HG02678 (cell line): Measurements from ENCODE around the gene EXOC2.
A peak's percentile ranks its signal among the peaks of the same experiment; 100 is the strongest.
"Not testable (repeated sequence)": the region's sequence is repeated elsewhere in the genome, so short reads cannot be mapped to it uniquely, and the experiment has no call there.

Source experiments
- ATAC-seq: cut with Tn5 transposase; IDR thresholded peaks from one replicate; pipeline ENCODE4 v1.9.1; 2021; ENCODE audit warnings: mild to moderate bottlenecking, moderate library complexity; ENCODE audit not compliant: unreplicated experiment

EXOC2 gene

GRCh38 chr6:641225-641985 is 51.5 kb downstream of the EXOC2 start:
- ATAC-seq, result no peak

DNA sequence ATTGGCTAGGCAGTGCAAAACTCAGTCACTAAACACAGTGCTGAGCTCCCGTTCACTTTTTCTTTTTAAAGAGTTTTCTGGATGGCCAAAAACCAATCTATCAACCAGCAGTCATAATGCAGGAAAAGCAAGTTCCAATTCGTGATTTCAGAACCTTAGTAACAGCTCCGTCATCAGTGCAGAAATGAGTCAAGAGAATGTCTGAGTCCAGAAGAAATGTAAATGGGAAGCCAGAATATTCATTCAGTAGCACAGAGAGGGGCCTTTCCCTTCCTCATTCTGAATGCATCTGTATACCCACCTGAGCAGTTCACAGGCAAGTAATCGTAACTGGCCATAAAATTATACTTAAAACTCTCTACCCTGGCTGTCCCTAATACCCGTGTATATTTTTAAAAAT is 56.5 kb downstream of the EXOC2 start:
- ATAC-seq, result no peak

DNA sequence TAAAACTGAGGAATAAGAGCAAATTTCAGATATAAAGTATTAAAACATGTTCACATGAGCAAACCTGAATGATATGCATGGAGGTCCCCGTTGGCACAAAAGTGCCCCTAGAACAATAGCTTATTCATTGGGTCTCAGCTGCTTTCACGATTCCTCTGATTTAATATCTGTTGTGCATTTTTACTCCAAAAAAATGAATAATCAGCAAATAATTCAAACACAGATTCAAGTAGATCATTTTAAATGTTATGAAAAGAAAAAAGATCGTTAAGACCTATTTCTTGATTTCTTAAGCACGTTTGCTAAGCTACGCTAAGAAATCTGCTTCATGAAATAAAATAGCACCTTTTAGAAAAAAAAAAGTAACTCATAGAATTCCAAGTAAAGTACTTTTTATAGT is 57.7 kb downstream of the EXOC2 start:
- ATAC-seq, result no peak

- no peak for ATAC-seq
Observed at GRCh38 chr6:633611-634010, 59.3 kb downstream of the EXOC2 start.

GRCh38 chr6:628766-629165 is 64.2 kb downstream of the EXOC2 start:
- no peak for ATAC-seq

DNA sequence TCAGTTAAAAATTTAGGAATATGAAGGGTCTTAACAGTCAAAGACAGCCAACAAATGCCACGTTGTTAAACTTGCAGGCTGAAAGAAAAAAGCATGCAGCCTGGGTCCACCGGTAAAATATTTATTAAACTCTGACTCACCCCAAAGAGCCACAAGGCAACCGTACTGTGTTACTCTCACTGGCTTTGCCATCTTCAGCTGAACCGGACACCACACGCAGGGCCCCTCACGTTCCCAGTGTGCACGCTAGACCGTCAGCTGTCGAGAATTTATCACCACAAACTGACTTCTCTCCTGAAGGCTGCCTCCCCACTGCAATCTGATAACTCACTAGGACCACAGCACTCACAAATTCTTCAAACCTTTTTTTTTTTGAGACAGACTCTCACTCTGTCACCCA is 66.7 kb downstream of the EXOC2 start:
- no peak for ATAC-seq

- no peak for ATAC-seq
Observed at GRCh38 chr6:624979-625378, 68.0 kb downstream of the EXOC2 start.

- ATAC-seq, result no peak
Observed at GRCh38 chr6:622462-622861, 70.5 kb downstream of the EXOC2 start.

DNA sequence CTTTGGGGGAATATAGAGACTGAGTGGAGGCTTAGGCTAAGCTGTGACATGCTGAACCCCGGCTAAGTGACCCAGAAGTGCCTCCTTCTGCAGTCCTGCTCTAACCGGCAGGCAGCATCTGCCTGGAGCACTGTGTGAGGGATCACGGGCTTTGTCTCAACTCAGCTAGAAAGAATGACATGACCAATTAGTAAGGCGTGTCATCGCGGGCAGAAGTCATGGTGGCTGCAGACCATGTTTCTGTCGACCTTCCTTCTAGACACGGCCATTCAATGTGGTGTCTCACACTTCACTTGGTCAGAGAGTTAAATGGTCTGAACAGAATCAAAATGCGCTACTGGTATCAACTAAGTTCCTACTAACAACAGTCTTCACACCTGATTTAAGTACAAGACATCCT is 71.0 kb downstream of the EXOC2 start:
- ATAC-seq, result no peak

DNA sequence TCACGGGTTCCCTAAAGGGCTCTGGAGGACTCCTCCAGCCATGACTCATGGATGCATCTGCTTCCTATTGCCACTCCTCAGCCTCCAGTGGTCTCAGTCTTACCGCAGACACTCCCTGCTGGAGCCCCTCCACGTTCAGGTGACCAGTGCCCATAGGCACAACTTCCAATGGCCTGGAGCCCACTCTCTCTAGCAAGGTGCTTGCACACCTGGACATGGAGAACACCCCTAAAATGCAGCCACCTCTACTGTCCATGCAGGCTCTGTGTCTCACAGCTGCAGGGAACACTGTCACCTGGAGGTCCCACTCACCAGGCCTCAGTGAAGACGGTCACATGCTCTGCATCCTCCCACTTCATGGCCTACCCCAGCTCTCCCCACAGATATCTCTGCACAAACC is 72.0 kb downstream of the EXOC2 start:
- ATAC-seq, result no peak

DNA sequence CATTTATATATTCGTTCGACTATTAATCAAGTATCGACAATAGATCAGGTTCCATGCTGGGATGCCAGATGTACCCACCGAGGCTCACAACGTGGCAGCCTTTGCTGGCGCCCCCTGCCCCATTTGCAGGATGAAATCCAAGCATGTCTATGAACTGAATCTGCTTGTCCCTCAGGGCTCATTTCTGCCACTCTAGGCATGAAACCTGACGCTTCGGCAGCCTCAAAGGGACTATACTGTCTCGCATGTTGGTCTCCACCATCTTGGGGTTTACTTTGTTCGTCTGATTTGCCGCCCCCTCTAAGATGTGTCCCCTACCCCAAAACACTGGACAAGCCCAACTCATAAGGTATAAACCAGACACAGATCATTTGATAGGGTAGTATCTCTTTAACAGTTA is 72.8 kb downstream of the EXOC2 start:
- ATAC-seq, result no peak

DNA sequence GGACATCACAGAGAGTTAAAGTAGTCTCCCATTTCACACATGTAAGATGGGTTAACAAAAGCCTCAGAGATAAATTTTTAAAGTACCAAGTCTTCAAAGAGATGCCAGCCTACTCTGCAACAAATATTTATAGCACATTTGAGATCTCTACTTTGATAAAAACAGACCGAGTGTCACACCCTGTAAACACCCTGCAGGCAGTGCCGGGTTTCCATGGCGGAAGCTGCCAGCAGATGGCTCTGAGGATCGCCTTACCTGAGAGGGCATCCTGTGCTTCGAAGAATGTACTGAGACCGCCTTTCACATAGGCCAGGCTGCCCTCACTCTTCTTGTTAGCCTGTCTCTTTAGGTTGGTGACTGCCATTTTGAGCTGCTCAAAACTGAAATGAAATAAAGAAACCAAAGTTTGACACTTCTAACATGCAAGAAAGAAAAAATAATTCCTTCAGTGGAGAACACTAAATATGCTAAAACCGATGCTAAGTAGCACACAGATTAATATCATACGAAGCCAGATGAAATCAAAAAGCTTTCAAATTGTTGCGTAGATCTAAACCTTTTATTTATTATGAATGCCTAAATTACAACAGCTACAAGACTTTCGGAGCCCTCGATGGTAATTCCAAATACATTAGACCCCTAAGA is 75.4 kb downstream of the EXOC2 start:
- ATAC-seq, result no peak

DNA sequence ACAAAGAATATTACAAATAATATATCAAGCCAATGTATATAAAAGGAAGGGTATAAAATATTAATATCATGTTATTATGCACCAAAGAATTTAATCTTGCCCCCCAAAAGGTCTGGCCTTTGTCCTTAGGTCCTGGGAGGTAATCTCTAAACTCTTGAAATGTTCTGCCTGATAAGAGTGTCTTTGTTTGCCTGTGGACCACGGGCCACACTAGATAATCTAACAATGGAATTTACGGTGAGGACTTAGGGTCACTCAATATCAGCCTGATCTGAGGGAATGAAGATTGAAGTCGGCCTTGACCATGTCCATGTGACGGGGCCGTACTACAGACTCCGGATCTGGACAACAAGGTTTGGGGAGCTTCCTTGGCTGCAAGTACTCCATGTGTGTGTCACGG is 79.0 kb downstream of the EXOC2 start:
- ATAC-seq, result no peak

GRCh38 chr6:611928-612327 is 81.0 kb downstream of the EXOC2 start:
- ATAC-seq, result no peak

- ATAC-seq, result no peak
Observed at GRCh38 chr6:610882-611281, 82.1 kb downstream of the EXOC2 start.

DNA sequence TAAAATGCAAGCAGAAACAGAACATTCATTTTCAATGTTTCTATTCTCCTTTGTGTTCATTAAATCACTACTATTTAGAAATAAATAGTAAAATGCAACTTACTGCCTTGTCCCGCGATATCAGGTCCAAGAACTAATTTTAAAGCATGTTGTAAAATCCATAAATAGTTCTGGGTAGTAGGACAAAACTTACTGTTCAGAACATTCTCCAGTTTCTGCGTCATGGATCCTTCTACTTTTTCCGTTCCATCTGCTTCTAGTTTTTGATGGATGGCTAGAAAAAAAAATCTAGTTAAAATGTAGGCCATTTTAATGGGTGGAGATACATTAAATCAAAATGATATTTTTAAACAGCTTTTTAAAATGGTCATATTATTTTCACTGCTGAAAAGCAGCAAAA is 83.0 kb downstream of the EXOC2 start:
- ATAC-seq, result no peak

DNA sequence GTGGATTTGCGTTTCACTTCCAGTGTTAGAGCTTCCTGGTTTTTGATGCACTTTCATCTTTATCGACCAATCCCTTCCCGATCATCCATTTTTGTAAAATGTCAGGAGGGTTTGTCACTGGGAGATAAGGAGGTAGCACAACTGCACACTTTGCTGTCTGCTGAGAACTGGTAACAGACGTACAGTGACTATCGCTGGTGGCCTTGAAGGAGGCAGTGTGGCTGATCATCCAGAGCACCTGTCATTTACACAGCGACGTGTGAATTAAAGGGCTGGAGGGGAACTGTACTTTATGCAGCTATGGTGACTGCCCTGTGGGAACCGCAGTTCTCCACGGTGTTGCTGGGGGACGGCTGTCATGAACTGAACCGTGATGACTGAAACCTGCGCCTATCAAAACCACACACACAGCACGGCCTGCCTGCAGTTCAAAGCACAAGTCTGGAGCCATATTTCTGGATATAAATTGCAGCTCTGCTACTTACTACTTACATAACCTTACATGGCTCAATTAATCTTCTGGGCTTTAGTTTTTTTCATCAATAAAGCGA is 86.0 kb downstream of the EXOC2 start:
- ATAC-seq, result no peak

GRCh38 chr6:605895-606294 is 87.0 kb downstream of the EXOC2 start:
- ATAC-seq, result not testable (repeated sequence)

- peak; percentile 68 for ATAC-seq
Observed at GRCh38 chr6:604579-604978, 88.4 kb downstream of the EXOC2 start.

DNA sequence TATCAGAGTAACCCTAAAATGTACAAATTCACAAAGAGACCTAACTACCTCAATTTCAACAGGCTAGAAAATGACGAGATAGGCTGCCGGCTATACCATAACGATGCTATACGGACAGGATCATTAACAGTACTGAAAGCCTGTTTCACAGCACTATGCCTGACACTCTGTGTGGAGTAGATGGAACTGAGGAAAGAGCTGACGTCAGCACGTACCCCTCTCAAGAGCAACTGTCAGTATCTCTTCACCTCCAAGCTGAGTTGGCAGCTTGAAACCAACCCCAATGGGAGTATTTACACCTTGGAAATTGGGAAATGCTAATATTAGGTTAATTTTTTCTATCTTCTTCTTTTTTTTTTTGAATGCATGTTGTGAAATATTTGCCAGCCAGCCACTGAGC is 89.7 kb downstream of the EXOC2 start:
- ATAC-seq, result no peak

DNA sequence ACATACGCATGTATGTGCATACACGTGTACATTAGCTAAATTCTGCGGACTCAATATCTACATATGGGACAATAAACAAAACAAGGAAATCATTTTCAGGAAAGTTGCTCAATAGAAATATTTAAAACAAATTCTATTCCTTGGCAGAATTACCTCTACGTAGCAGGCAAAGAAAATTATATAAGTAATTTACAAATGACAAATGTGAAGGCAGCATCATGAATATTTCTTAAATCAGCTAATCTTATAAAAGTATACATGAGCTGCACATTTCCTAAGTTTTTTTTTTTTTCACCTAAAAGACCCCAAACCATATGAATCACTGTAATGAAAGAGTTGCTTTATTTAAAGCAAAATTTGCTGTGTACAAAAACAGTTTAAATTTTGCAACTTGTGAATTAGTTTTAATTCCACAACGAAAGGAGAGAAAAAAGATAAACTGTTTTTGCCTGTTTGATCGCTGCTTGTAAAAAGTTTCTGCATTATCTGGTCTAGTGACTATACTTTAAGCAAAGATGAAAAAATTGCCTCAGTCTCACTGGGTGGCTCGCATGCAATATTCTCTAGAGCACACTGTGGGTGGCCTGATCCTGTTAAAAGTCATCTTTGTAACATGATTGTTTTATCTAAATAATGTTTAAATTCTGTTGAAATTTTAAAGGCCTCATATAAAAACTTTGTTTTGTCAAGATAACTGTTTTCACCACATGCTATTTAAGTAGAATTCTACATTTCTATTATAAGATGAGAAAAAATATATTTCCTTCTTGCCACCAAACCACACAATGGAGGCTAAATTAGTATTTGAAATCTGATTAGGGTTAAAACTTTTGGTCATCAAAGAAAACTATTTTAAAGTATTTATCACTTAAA is 93.1 kb downstream of the EXOC2 start:
- no peak for ATAC-seq

GRCh38 chr6:593907-594212 is 99.1 kb downstream of the EXOC2 start:
- no peak for ATAC-seq
